Liver (tissue), 9 donors: ENCODE data around the gene TBL1Y. TPM values are rescaled to one million over a fixed set of nuclear protein-coding genes. Genes with fewer than 3 reads are reported as not detected.

Experiments
- DNase-seq: peaks from one replicate; pipeline ENCODE4 v3.0.0-alpha.2; 2017; ENCODE audit warnings: low spot score
- H3K27ac ChIP-seq, 2 donors: one replicate each; pipeline ENCODE4 v1.7.0; 2013; ENCODE audit warnings: inconsistent platforms in 2 of 2, low read length in 2 of 2, control low read depth in 1 of 2, low read depth in 1 of 2, mild to moderate bottlenecking in 1 of 2
- H3K27me3 ChIP-seq, 4 donors: one replicate each; pipeline versions ENCODE4 v1.6.1 to v1.7.0; 2013; ENCODE audit warnings: low read length in 3 of 4, inconsistent platforms in 1 of 4, mild to moderate bottlenecking in 1 of 4, moderate library complexity in 1 of 4; ENCODE audit not compliant: control insufficient read depth in 4 of 4, insufficient read depth in 4 of 4
- H3K36me3 ChIP-seq, 4 donors: one replicate each; pipeline versions ENCODE4 v1.6.1 to v1.7.0; 2013; ENCODE audit warnings: low read length in 3 of 4, mild to moderate bottlenecking in 3 of 4, low read depth in 1 of 4, moderate library complexity in 1 of 4; ENCODE audit not compliant: control insufficient read depth in 4 of 4, insufficient read depth in 3 of 4
- H3K4me1 ChIP-seq, 4 donors: one replicate each; pipeline versions ENCODE4 v1.6.1 to v1.7.0; 2013; ENCODE audit warnings: low read length in 3 of 4, mild to moderate bottlenecking in 3 of 4, moderate library complexity in 1 of 4; ENCODE audit not compliant: control insufficient read depth in 4 of 4, insufficient read depth in 4 of 4
- H3K4me3 ChIP-seq, 3 donors: one replicate each; pipeline versions ENCODE4 v1.6.1 to v1.7.0; 2013; ENCODE audit warnings: low read length in 3 of 3, control low read depth in 1 of 3, low read depth in 1 of 3, mild to moderate bottlenecking in 1 of 3
- H3K9ac ChIP-seq, 2 donors: one replicate each; pipeline ENCODE4 v1.7.0; 2013; ENCODE audit warnings: low read length in 2 of 2, mild to moderate bottlenecking in 2 of 2, moderate library complexity in 2 of 2, control low read depth in 1 of 2, low read depth in 1 of 2
- H3K9me3 ChIP-seq, 4 donors: one replicate each; pipeline versions ENCODE4 v1.6.1 to v1.7.0; 2013; ENCODE audit warnings: low read length in 3 of 4; ENCODE audit not compliant: control insufficient read depth in 4 of 4
- ATF3 ChIP-seq: IDR thresholded peaks from 2 replicates; pipeline ENCODE4 v1.6.1; 2016; ENCODE audit warnings: antibody characterized with exemption
- CTCF ChIP-seq: fragments of 150-350 bp; IDR thresholded peaks from 2 replicates; pipeline ENCODE4 v1.5.1; 2017; ENCODE audit warnings: improper control_type of control experiment, low read depth, low read length; ENCODE audit not compliant: missing input control
- EGR1 ChIP-seq, 2 donors: IDR thresholded peaks; 2 replicates each; pipeline ENCODE4 v1.6.1; 2016 to 2018; ENCODE audit warnings: antibody characterized with exemption in 2 of 2, low read depth in 2 of 2
- FOXA1 ChIP-seq: IDR thresholded peaks from 2 replicates; pipeline ENCODE4 v1.6.1; 2016; ENCODE audit warnings: antibody characterized with exemption
- FOXA2 ChIP-seq: IDR thresholded peaks from 2 replicates; pipeline ENCODE4 v1.6.1; 2016; ENCODE audit warnings: antibody characterized with exemption
- GABPA ChIP-seq, 2 donors: IDR thresholded peaks in 1 of 2; conservative IDR thresholded peaks in 1 of 2; 2 replicates each; pipeline ENCODE4 v1.6.1; 2016; ENCODE audit warnings: antibody characterized with exemption in 2 of 2, mild to moderate bottlenecking in 1 of 2, moderate library complexity in 1 of 2
- HNF4A ChIP-seq, 2 donors: conservative IDR thresholded peaks; 2 replicates each; pipeline ENCODE4 v1.6.1; 2016; ENCODE audit warnings: antibody characterized with exemption in 2 of 2, mild to moderate bottlenecking in 2 of 2
- HNF4G ChIP-seq: IDR thresholded peaks from 2 replicates; pipeline ENCODE4 v1.6.1; 2016; ENCODE audit warnings: antibody characterized with exemption
- JUND ChIP-seq, 2 donors: IDR thresholded peaks; 2 replicates each; pipeline ENCODE4 v1.6.1; 2016; ENCODE audit warnings: antibody characterized with exemption in 2 of 2
- MAX ChIP-seq: IDR thresholded peaks from 2 replicates; pipeline ENCODE4 v1.6.1; 2016; ENCODE audit warnings: antibody characterized with exemption
- NR2F2 ChIP-seq: IDR thresholded peaks from 2 replicates; pipeline ENCODE4 v1.6.1; 2016; ENCODE audit warnings: antibody characterized with exemption
- RAD21 ChIP-seq, 2 donors: IDR thresholded peaks; 2 replicates each; pipeline ENCODE4 v1.6.1; 2016; ENCODE audit warnings: antibody characterized with exemption in 2 of 2, mild to moderate bottlenecking in 2 of 2
- REST ChIP-seq: IDR thresholded peaks from 2 replicates; pipeline ENCODE4 v1.6.1; 2016; ENCODE audit warnings: antibody characterized with exemption, mild to moderate bottlenecking
- RXRA ChIP-seq, 2 donors: IDR thresholded peaks; 2 replicates each; pipeline ENCODE4 v1.6.1; 2017 to 2018; ENCODE audit warnings: antibody characterized with exemption in 2 of 2, mild to moderate bottlenecking in 1 of 2
- SP1 ChIP-seq: IDR thresholded peaks from 2 replicates; pipeline ENCODE4 v1.6.1; 2018; ENCODE audit warnings: antibody characterized with exemption, mild to moderate bottlenecking
- TAF1 ChIP-seq: conservative IDR thresholded peaks from 2 replicates; pipeline ENCODE4 v1.6.1; 2016; ENCODE audit warnings: antibody characterized with exemption, mild to moderate bottlenecking
- YY1 ChIP-seq: IDR thresholded peaks from 2 replicates; pipeline ENCODE4 v1.6.1; 2016; ENCODE audit warnings: antibody characterized with exemption, mild to moderate bottlenecking
- ZBTB33 ChIP-seq: IDR thresholded peaks from 2 replicates; pipeline ENCODE4 v1.6.1; 2016; ENCODE audit warnings: antibody characterized with exemption
- WGBS: extraction: QIAGEN DNeasy Blood & Tissue Kit; methylation state at CpG from one replicate; pipeline ENCODE4 v1.1.7; 2013; 5-methylcytosine and 5-hydroxymethylcytosine counted together
- polyA plus RNA-seq, 2 donors: library from polyadenylated mRNA; stranded (reverse) in 1 of 2; unstranded in 1 of 2; fragments of 200-250 nt in 1 of 2; fragments of >200 nt in 1 of 2; fragmentation: Nextera tagmentation in 1 of 2; extraction: Ambion mirVana in 1 of 2; gene quantifications; one replicate each; pipeline versions ENCODE4 v1.2.1 to v1.2.3, GENCODE V29; 2013 to 2015
- total RNA-seq, 2 donors: library from RNA; depleted of rRNA; stranded (reverse); fragments of >200 nt; gene quantifications; one replicate each; pipeline ENCODE4 v1.2.3, GENCODE V29; 2014
- donor health status: healthy.
- donor health status: healthy.
- donor health status: healthy.
- donor health status: healthy.
- donor health status: healthy.

The TBL1Y gene
- total and polyA plus RNA-seq, 4 donors, result 0.72 to 1.6 TPM; not detected in 2

DNA sequence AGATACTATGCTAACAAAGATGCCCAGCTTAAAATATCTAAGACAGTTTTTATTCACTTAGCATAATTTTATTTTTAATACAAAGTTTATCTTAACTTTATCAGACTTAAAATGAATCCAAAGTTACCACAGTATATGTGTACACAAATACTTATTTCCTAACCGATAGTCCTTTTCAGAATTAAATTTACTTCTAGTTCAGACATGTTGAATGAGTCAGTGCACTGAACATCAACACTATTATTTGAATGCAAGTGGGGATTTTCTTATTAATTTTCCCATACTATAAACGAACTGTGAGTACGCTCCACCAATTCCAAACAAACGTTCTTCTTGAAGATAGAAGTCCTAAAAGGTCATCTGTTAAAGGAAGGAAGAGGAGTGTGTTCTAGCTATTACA lies 39.5 kb downstream of the TBL1Y start:
- H3K27ac ChIP-seq, result no peak overlapping the region
- TF ChIP-seq SP1 (no peak), HNF4A (conservative IDR thresholded peaks at IDR 0.05) (no peak), TAF1 (no peak), EGR1 (IDR thresholded peaks at IDR 0.05; ENCODE audit: low read depth in 2 of 2) (no peak), CTCF (no peak), HNF4G (no peak), MAX (no peak), FOXA2 (no peak), JUND (IDR thresholded peaks at IDR 0.05) (no peak), REST (no peak), GABPA (IDR thresholded peaks at IDR 0.05 in 1 of 2, conservative IDR thresholded peaks at IDR 0.05 in 1 of 2) (no peak), FOXA1 (no peak), RAD21 (IDR thresholded peaks at IDR 0.05) (no peak), ZBTB33 (no peak), ATF3 (no peak), RXRA (IDR thresholded peaks at IDR 0.05) (no peak), YY1 (no peak), NR2F2 (no peak)
- no peak for DNase-seq
- H3K9ac ChIP-seq, result no peak overlapping the region
- no peaks in the 10 kb centered on the region for H3K4me1 ChIP-seq
- no peaks in the 10 kb centered on the region for H3K27me3 ChIP-seq
- WGBS, result 80% methylated on average over 4 of the region's 4 CpGs
- H3K9me3 ChIP-seq, result no peaks in the 10 kb centered on the region
- no peaks in the 10 kb centered on the region for H3K36me3 ChIP-seq
- H3K4me3 ChIP-seq, result no peak overlapping the region
